IMR-90 (cell line): ENCODE measurements around the gene SH3TC1.

Experiments
- CHD1 ChIP-seq: IDR thresholded peaks from 2 replicates; pipeline ENCODE4 v1.6.1; 2012; ENCODE audit warnings: low read depth, low read length, improper control_type of control experiment
- POLR2A ChIP-seq: IDR thresholded peaks from 2 replicates; pipeline ENCODE4 v1.6.1; 2012; ENCODE audit warnings: mild to moderate bottlenecking, low read depth, low read length
- SMC3 ChIP-seq: fragments of 150-350 bp; IDR thresholded peaks from 2 replicates; pipeline ENCODE4 v1.6.1; 2016; ENCODE audit warnings: low read depth, mild to moderate bottlenecking, antibody characterized with exemption, low read length, moderate library complexity
- TF ChIP-seq, protein P1 (sequence below): conservative IDR thresholded peaks from 2 replicates; pipeline ENCODE4 v1.5.1; 2012; ENCODE audit warnings: mild to moderate bottlenecking, low read depth, low read length, improper control_type of control experiment
- TF ChIP-seq, protein P2 (sequence below): fragments of 150-350 bp; IDR thresholded peaks from 2 replicates; pipeline ENCODE4 v1.6.1; 2016; ENCODE audit warnings: low read depth, mild to moderate bottlenecking, low read length, moderate library complexity, borderline replicate concordance

DNA sequence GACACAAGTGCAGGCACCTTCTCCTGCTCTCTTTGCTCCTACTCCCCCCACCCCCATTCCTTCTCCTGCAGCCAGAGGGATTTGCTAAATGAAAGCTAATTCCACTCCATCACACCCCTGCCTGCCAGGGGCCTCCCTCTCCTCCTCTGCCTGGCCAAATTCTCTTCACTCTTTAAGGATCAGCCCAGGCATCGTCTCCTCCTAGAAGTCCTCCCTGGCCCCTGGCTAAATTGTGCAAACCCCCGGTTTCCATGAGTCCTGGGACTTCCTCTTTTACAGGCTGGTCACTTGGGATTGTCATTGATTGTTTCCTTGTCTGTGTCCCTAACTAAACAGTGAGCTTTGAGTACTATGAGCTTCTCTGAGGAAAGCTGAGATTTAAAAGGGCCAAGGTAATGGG lies 31.8 kb upstream of the SH3TC1 start:
- TF ChIP-seq, protein P1, sequence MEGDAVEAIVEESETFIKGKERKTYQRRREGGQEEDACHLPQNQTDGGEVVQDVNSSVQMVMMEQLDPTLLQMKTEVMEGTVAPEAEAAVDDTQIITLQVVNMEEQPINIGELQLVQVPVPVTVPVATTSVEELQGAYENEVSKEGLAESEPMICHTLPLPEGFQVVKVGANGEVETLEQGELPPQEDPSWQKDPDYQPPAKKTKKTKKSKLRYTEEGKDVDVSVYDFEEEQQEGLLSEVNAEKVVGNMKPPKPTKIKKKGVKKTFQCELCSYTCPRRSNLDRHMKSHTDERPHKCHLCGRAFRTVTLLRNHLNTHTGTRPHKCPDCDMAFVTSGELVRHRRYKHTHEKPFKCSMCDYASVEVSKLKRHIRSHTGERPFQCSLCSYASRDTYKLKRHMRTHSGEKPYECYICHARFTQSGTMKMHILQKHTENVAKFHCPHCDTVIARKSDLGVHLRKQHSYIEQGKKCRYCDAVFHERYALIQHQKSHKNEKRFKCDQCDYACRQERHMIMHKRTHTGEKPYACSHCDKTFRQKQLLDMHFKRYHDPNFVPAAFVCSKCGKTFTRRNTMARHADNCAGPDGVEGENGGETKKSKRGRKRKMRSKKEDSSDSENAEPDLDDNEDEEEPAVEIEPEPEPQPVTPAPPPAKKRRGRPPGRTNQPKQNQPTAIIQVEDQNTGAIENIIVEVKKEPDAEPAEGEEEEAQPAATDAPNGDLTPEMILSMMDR: no peak
- no peak for TF ChIP-seq POLR2A
- TF ChIP-seq SMC3: no peak
- TF ChIP-seq, protein P2, sequence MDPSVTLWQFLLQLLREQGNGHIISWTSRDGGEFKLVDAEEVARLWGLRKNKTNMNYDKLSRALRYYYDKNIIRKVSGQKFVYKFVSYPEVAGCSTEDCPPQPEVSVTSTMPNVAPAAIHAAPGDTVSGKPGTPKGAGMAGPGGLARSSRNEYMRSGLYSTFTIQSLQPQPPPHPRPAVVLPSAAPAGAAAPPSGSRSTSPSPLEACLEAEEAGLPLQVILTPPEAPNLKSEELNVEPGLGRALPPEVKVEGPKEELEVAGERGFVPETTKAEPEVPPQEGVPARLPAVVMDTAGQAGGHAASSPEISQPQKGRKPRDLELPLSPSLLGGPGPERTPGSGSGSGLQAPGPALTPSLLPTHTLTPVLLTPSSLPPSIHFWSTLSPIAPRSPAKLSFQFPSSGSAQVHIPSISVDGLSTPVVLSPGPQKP: no peak
- TF ChIP-seq CHD1: no peak
